Ovary (tissue), 3 donors: Measurements from ENCODE around the gene TRIM74.
"Not testable (repeated sequence)": the region's sequence is repeated elsewhere in the genome, so short reads cannot be mapped to it uniquely, and the experiment has no call there.

Experiments used
- EP300 ChIP-seq: sonication (generic); formaldehyde crosslinking; IDR thresholded peaks from one replicate; pipeline ENCODE4 v1.6.1; 2017; ENCODE audit warnings: antibody characterized with exemption
- POLR2A ChIP-seq: fragments of 450-650 bp; IDR thresholded peaks from one replicate; pipeline ENCODE4 v1.6.1; 2017; ENCODE audit warnings: antibody characterized with exemption, mild to moderate bottlenecking, moderate library complexity
- TF ChIP-seq, protein P1 (sequence below), 3 donors: fragments of 450-650 bp in 2 of 3; fragments of 200-600 bp in 1 of 3; IDR thresholded peaks; one replicate each; pipeline versions ENCODE4 v1.5.1 to v1.8.0; 2016 to 2022; ENCODE audit warnings: antibody characterized with exemption in 3 of 3, mild to moderate bottlenecking in 1 of 3
- donor health status: DM: no; HTN: no; CAD: no.

DNA sequence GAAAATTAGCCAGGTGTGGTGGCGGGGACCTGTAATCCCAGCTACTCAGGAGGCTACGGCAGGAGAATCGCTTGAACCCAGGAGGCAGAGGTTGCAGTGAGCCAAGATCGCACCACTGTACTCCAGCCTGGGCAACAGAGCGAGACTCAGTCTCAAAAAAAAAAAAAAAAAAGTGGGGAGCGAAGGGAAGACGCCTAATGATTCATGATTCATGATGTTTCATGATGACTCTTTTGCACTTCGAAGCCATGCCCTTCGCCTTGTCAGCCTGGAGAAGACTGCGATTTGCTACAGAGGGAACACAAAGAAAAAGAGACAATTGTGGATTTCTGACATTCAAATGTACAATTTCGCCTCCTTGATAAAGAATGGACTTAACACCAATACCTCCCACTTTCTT is 12.8 kb upstream of the TRIM74 start:
- TF ChIP-seq, protein P1, sequence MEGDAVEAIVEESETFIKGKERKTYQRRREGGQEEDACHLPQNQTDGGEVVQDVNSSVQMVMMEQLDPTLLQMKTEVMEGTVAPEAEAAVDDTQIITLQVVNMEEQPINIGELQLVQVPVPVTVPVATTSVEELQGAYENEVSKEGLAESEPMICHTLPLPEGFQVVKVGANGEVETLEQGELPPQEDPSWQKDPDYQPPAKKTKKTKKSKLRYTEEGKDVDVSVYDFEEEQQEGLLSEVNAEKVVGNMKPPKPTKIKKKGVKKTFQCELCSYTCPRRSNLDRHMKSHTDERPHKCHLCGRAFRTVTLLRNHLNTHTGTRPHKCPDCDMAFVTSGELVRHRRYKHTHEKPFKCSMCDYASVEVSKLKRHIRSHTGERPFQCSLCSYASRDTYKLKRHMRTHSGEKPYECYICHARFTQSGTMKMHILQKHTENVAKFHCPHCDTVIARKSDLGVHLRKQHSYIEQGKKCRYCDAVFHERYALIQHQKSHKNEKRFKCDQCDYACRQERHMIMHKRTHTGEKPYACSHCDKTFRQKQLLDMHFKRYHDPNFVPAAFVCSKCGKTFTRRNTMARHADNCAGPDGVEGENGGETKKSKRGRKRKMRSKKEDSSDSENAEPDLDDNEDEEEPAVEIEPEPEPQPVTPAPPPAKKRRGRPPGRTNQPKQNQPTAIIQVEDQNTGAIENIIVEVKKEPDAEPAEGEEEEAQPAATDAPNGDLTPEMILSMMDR (IDR thresholded peaks at IDR 0.05) = not testable (repeated sequence)
- not testable (repeated sequence) for TF ChIP-seq POLR2A, EP300
